HG03280 (cell line): ENCODE results near the gene NKAIN2.
A peak's percentile ranks its signal among the peaks of the same experiment; 100 is the strongest.

ENCODE experiments used
- ATAC-seq: cut with Tn5 transposase; IDR thresholded peaks from one replicate; pipeline ENCODE4 v1.9.1; 2021; ENCODE audit warnings: mild to moderate bottlenecking, moderate library complexity; ENCODE audit not compliant: unreplicated experiment

Gene NKAIN2

DNA sequence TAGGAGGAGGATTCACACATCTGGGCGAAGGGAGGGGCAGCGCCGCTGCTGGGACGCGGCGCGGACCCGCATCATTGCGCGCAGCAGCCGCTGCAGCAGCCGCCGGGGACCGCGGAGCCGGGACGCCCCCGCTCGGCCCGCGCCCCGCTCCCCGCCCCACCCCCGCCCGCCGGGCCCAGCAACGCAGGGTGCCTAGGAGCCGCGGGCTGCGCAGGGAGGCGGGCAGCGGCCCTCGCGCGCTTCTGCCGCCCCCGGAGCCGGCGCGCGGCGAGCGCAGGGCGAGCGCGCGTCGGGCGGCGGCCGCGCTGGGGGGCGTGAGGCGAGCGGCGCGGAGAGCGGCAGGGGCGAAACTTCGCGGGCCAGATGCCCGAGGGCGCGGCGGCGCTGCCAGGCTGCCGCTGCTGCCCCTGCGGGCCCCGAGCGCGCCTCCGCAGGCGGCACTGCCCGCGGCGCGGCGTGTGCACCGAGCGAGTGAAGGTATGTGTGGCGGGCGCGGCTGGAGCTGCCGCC is at the start of gene NKAIN2:
Gene NKAIN2 (plus strand): TSS at position 362 of the 510 bp plus-strand sequence.
- ATAC-seq = peak; percentile 21

DNA sequence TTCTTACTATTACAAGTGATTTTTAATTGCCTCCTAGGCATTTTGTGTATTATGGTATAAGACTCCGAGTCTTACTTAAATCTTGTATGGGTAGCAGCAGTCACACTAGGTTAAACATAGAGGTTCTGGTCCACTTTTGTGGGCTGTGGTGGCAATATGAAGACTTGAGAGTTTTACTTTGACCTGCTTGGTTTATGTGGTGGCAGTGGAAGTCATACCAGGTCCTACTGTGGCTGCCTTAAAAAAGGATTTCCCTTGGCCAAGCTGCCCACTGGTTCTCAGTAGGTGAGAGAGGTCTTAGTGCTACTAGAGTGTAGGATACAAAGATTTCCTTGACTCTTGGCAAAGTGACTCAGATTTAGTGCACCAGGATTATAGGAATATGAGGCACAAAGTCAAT is 44.2 kb upstream of the NKAIN2 start:
- no peak for ATAC-seq

DNA sequence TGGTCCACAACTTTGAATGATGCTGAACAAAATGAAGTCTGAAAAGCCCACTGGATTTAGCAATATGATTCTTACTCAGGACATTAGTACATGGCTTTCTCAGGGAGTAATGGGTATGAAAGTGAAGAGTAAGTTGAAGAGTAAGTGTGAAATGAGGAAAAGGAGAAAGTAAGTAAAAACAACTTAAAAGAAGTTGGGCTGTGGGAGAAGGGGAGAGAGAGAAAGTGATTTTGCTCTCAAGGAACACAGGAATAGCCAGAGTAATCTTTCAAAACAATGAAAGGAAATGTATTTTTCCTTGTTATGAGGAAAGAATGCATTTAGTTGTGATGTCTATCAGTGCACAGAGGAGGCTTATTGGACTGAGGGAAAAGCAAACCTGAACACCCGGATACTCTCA is 39.8 kb upstream of the NKAIN2 start:
- ATAC-seq = no peak

DNA sequence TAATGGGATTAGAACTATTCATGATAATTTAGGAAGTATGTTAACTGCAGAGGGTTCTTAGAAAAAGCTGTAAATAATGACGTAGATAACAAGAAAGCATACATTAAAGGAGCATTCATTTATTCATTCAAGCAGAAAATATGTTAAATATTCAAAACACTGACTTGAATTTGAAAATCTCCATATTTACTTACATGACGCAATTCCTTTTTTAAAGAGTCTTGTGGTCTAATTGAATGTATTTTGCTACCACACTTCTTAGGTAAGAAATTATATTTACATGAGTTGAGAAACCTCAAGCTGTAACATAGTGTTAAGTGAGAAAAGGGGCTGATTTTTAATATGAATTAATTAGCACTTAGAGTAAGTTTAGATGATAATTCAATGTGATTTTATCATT is 38.9 kb upstream of the NKAIN2 start:
- no peak for ATAC-seq

DNA sequence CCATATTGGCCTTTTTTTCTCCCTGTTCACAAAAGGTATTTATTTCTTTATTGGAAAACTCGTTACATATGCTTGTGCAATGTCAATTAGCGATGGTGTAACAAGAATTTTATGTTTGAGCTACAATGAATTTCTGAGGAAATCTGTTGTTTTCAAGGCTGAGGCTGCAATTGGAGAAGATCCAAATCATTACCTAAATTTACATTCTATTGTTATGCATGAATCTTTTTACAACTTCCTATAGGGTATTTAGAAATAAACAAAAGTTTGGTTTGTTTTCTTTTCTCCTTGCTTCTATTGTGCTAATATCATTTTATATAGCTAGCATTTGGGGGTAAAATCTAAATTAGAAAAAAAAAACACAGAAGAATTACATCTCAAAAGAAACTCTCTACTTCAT is 34.7 kb upstream of the NKAIN2 start:
- no peak for ATAC-seq

DNA sequence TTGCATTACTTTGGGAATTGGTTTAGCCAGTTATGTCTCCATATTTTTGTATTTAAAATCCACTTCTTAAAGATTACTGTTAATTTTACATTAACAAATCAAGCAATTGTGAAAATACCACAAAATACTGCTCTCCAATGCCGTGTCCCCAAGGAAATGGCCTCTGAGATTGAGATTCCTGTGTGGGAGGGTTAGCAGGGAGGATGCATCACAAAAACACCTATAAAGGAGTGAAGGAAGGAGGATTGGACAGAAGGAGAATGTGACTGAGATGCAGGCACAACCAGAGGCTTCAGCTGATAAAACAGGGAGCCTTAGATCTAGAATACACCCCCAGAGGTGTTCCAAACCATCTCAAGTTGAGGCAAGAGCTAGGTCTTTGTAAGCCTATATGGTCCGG is 34.2 kb upstream of the NKAIN2 start:
- peak; percentile 12 for ATAC-seq

DNA sequence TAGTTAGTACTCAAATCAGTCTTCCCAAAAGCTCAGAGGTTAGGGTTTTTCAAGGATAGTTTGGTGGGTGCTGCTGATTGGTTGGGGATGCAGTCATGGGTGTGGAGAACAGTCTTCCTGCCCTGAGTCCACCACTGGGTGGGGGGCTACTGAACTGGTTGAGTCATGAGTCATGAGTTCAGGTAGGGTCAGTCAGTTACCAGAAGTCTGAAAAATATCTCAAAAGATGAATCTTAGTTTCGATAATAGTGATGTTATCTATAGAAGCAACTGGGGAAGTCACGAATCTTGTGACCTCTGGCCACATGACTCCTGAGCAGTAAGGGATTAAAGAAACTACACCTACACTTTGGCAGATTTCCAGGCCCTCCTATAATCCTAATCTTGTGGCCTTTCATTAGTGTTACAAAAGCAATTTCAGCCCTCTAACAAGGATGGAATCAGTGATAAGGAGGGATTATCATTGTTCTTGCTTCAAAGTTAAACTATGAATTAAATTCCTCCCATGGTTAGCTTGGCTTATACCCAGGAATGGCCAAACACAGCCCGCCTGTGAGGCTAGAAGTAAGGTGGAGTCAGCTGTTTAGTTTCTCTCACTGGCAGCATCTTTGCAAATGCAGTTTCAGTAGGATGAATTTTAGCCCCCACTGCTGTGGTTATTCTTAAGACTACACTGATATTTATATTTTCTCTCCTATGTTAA is 33.3 kb upstream of the NKAIN2 start:
- ATAC-seq = no peak

DNA sequence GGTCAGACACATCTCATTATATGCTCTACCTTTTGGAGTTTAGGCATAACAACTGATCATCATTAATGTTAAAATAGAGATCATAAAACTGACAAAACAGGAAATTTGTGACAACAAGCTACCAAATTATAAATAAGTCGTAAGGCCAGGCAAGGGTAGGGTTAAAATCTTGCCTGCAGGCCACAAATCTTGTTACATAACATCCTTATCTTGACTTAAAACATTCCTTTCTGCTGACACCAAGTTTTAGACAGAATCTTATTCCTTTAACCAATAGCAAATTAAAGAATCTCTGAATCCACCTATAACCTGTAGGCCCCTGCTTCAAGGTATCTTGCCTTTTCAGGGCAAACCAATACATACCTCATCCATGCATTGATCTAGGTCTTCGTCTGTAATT is 32.5 kb upstream of the NKAIN2 start:
- no peak for ATAC-seq

DNA sequence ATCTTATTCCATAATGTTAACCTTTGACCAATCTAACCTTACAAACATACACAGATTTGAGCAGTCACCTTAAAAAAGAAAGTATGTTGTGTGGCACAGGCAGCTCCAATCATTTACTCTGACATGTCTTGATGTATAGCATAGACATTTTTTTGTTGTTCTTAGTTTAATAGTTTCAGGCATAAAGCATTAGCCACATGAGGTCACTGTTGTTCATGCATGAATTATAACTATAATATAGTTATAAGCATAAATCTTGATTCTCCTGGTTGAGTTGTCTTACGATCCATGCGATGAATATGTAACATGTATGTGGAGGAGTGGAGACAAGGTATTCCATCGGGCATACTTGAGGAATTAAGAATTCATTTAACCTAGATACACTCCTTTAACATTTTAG is 26.1 kb upstream of the NKAIN2 start:
- ATAC-seq = no peak

DNA sequence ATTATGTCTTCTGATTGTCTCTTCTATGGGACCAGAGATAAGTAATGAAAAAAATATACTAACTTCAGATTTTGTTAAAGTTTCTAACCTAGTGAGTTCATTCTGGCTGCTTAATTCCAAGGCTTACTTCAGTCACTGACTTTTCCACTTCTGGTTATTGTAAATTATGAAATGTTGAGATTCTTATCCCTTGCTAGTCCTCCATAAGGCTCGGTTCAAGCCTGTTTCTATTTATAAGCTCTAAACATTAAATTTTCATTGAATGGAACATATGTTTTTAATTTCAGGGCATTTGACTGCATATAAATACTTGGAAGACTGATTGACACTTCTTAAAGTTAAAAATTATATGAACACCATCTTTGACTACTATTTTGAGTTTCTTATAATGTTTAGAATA is 23.6 kb upstream of the NKAIN2 start:
- ATAC-seq = no peak

DNA sequence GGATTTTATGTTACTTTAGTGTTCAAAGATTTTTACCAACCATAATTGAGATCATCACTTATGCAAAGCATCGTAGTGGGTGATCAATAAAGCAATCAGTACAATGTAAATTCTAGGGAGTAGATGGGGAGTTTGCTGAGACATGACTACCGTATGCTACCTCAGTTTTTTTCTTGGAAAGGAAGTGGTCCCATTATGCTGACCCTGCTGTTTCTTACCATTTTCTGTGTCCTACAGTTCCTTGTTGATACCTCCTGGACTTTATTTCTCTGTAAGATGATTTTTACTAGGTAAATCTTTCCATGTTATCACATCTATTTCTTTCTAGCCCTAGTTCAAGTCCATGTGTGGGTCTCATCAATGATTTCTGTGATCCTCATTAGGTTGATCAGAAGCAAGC is 19.3 kb upstream of the NKAIN2 start:
- no peak for ATAC-seq

DNA sequence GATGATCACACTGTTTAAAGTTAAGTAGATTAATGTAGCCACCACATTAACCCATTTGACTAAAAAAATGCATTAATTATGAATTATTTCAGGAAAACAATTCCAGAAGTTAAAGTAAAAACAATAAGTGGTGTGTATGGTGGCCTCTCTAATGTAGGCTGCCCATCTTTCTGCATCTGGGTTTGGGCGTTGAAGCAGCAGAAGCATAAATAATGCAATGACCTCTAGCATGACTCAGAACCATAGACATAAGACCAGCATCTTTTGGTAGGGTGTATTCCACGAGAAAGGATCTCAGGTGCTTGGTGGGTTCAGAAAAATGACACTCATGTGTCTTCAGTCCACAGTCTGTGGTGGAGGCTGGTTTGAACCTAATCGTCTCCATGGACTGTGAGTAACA is 18.6 kb upstream of the NKAIN2 start:
- no peak for ATAC-seq

DNA sequence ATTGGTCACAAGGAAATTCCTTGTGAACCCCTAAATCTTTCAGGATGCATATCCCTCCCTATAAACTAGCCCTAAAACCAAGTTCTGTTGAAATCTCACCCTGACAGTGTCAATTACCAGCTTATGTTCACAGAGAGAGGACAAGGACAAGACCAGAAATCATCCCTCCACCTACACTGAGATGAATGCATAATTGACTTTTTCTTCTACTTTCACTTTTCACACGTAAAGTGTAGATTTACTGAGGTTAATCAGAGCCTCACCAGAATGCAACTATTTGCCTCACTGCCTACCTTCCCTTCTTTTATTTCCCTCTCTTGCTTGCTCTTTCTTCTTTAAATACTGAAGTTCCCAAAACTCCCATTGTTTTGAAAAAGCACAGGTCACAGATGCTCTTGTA is 15.3 kb upstream of the NKAIN2 start:
- no peak for ATAC-seq

DNA sequence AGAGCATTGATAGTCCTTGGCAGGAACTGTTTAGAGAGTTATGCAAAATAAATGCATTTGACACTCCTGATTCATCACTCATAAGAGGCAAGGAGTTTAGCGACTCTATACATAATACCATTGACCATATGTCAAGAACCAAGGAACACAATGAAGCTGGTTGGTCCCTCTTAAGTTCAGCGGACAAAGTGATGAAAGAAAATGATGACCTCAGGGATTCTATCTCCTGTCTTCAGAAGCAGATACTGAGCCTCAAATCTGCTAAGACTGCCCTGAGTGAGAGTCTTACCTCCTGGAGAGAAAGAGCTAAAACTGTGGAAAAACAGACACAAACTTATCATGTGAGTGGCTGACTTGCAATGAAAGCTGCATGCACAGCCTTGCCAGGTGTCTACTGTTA is 9.5 kb upstream of the NKAIN2 start:
- no peak for ATAC-seq

DNA sequence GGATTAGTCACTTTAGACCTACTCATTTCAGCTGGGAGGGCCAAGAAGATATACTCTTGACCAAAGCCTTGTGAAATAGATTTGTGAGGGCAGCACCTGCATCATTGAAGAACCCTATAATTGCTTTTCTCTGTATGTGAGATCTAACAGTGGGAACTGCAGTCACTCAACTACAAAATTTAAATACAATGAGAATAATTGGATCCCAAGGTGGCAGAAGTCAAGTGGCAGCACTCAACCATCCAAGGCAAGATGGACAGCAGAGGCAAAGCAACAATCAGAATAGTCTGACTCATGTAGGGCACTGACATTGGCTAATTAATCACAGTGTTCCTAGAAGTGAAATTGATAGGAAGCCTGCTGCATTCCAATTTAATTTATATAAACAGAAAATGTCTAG is 8.9 kb upstream of the NKAIN2 start:
- no peak for ATAC-seq

DNA sequence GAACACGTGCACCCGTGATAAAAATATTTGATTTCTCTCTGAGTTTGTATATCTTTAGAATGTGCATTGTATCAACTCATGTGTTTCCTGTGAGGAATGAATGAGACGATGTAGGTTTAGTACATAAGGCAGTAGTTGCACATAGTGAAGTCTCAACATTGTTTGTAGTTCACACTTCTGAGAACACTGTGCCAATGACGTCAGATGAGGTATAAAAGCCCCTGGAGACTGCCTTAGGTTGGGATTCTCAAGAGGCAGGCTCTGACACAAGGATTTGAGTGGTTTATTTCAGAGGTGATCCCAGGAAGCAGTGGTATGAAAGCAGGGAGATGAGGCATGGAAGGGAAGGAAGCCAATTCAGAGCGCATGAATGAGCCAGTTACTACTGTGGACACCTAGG is 2.6 kb upstream of the NKAIN2 start:
- no peak for ATAC-seq

DNA sequence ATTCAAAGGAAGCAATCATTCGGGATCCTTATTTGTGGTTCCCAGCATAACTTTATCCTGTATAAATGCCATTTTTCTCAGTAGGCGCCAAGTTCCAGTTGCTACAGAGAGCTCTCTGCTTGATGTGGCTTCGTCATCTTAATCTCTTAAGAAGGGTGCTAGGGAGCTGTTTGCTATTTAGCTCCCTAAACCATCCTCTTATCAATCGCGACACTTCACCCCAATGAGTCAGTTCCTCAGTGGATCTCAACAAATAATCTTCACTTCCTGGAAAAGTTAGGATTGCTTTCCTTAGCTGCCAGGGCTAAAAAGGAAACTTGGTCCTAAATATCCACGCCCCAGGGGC is 1.3 kb upstream of the NKAIN2 start:
- ATAC-seq = peak; percentile 10

DNA sequence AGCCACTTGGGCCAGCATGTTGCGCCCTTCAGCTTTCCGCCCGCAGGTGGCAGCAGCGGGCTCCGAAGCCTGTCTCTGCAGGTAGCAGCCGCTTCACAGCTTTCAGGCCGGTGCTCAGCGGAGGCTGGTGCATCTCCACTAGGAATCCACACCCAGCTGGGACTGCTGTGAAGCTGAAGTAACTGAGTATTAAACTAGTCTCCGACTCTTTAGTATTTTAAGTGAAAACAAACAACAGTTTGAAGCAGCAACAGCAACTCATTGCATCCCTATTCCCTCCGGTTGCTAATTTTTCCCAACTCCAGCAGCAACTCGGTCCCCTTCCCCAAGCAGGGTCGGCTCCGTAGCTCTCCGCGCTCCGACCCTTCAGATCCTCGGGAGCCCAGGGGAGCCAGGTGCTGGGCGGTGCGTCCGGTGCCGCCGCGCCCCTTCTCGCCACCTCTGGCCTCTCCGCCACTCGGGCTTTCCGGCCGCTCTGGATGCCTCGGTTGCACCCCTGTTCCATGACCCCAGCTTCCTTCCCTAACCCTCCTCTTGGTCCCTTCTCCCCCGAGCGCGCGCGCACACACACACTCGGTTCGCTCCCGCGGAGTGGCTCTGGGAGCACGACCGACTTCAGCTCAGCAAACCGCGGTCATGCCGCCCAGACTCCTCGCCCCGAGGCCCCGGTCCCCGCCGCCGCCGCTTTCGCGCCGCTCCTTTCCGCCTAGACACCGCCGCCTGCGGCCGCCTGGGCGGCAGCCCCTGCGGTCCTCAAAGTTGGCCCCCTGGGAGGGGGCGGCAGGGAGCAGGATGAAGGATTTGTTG is 765 bp upstream of the NKAIN2 start:
- peak; percentile 98 for ATAC-seq

DNA sequence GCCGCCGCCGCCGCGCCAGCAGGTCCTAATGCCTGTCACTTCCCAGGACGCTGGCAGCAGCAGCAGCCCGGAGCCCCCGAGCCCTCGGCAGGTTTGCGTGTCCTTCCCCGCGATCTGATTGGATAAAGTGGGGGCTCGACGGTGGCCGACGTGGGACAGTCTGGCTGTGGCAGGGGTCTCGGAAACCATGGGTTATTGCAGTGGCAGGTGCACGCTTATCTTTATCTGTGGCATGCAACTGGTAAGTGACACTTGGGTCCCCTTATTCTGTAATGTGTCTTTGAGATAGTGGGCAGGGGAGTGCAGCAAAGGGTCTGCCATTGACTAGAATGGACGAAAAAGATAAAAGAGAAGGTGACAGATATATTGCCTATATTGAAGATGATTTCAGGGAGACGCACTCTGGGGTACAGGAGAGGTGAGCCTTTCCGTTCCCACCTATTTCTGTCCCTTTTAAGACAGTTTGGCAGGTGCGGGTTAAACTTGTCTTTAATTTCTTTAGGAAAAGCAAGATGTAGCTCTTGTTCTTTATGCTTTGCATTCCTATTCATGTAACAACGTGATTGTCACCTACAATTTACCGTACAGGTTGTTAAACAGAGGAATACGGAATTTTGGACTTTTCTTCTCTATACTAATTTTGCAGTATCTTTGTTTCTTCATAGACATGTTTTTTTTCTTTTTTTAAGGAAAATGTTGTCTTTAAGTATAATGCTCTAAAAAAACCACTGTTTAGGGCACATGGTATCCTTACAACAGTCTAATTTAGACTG is 535 bp downstream of the NKAIN2 start:
- ATAC-seq = no peak

DNA sequence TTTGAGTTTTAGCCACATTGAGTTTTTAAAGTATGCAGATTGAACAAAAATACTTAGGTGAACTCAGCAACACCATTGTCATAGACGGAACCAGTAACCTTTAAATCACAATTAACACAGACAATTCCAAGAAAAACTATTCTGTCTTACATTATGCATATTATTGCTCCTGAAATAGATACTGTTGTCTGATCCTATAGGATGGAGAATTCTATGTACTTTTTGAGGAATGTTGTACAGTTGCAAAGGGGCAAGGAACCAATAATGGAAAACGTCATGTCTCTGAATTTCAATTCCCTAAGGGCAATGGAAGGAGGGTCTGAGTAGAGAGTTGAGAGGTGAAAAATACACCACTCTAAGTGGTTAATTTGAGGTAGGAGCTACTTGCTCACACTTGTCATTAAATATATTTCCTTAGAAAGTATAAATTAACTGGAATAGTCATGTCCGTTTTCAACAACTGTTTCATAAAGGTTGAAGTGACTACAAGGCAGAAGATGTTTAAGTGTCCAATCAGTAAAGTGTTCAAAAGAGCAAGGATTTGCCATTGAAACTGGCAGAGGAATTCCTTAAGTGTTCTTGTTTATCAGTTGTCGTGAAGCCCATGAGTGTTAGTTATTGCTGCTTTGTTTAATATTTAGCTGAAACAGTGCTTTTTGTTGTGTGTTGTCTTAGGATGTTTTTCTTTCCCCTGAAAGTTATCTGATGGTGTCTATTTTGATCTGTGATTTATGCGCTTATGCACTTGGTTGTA is 1.3 kb downstream of the NKAIN2 start:
- ATAC-seq = no peak

DNA sequence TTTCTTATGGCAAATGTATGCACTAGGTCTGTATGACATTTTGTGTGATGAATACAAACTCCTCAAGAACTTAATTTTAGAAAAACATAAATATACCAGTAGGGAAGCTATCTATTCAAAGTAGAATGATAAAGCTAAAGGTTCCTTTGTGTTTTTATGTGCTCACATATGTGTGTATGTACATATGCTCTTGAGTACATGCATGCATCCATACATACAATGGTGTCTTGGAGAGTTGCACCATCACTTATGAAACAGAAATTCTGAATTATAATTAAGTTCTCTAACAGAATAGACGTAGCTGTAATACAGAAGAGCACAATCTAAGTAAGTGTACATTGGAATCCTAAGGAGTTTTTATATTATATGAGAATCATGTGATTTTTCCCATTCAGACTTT is 2.3 kb downstream of the NKAIN2 start:
- no peak for ATAC-seq
